Measurements from ENCODE around the gene BUD31. TPM values are rescaled to one million over a fixed set of nuclear protein-coding genes. Genes with fewer than 3 reads are reported as not detected.
A peak's percentile ranks its signal among the peaks of the same experiment; 100 is the strongest.

Gene BUD31
- total RNA-seq, 6 donors from 2014 or later: 48.8 to 85.7 (median 63.8) TPM

GRCh38 chr7:99438573-99439480 is 30.1 kb downstream of the BUD31 start, which contains the start of the genes CPSF4 and PTCD1:
CPSF4 (plus strand) TSS chr7:99438943; CDS start chr7:99439083, 140 bp downstream.
PTCD1 (minus strand) TSS chr7:99438798; CDS start chr7:99435242, 3,556 bp downstream.
- Histone ChIP-seq H3K9me3 (no peaks in the 10 kb centered on the region), H3K36me3 (peaks cover 0 to 23% (median 13%) of the 10 kb centered on the region in 4 donors), H3K4me3 (peak within 1 kb of the TSS; percentile 90 to 100 (median 96)), H3K27me3 (no peaks in the 10 kb centered on the region), H3K27ac (peak within 1 kb of the TSS; percentile 77 to 94 (median 88)), H3K4me1 (peaks cover 23 to 39% (median 29%) of the 10 kb centered on the region in 4 donors)
- TF ChIP-seq EP300 (IDR thresholded peaks at IDR 0.05): no peak
- peak; percentile 11 to 86 for TF ChIP-seq POLR2AphosphoS5 (IDR thresholded peaks at IDR 0.05)
- peak in 3 of 4 donors; percentile 23 to 75 (median 26) for TF ChIP-seq POLR2A (IDR thresholded peaks at IDR 0.05)
- peak in 1 of 6 experiments; percentile 21 for TF ChIP-seq CTCF (IDR thresholded peaks at IDR 0.05)
- DNase-seq (peak; percentile 96 to 98), ATAC-seq (ENCODE audit: low FRiP score in 2 of 2) (peak; percentile 96 to 98)
- 0 to 1% methylated on average over 18 to 75 of the region's 89 CpGs for WGBS, 2 donors

DNA sequence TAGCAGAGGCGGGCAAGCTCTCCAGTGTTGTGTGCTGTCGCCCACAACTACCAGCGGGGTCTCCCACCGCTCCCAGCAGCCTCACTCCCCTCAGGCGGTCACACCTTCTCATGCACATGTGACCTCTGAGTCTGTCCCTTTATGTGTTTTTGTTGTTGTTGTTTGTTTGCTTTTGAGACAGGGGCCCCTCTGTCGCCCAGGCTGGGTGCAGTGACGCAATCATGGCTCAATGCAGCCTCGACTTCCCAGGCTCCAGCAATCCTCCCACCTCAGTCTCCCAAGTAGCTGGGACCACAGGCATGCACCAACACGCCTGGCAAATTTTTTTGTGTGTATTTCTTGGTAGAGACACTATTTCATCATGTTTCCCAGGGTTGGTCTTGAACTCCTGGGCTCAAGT is 31.4 kb downstream of the BUD31 start:
- peaks cover 23 to 39% (median 29%) of the 10 kb centered on the region in 4 donors for H3K4me1 ChIP-seq
- H3K36me3 ChIP-seq: peaks cover 0 to 24% (median 9%) of the 10 kb centered on the region in 4 donors
- H3K4me3 ChIP-seq: peak overlapping the region in 2 of 4 donors; percentile 90 to 98
- H3K9me3 ChIP-seq: no peaks in the 10 kb centered on the region
- H3K27me3 ChIP-seq: no peaks in the 10 kb centered on the region
- H3K27ac ChIP-seq: no peak overlapping the region
- DNase-seq (no peak), ATAC-seq (ENCODE audit: low FRiP score in 2 of 2) (no peak)
- TF ChIP-seq POLR2A (IDR thresholded peaks at IDR 0.05): no peak
- no peak for TF ChIP-seq CTCF (IDR thresholded peaks at IDR 0.05)
- TF ChIP-seq EP300 (IDR thresholded peaks at IDR 0.05): no peak
- no peak for TF ChIP-seq POLR2AphosphoS5 (IDR thresholded peaks at IDR 0.05)
- 74 to 84% methylated on average over 8 to 9 of the region's 9 CpGs for WGBS, 2 donors

DNA sequence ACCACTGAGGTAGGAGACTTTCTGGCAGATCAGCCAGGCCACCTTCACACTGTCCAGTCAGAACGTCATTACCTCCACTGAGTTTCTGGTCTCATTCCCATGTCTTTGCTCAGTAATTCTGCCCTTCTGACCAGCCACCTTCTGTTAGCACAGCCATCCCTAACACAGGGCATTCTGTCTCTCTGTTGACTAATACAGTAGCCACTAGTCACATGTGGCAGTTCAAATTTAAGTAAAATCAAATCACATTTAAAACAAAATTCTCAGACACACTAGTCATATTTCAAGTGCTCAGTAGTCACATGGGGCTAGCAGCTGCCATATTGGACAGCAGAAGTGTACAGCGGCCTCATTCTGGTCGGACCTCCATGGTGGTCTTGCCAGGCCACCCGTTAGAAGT is 37.3 kb downstream of the BUD31 start:
- TF ChIP-seq POLR2A (IDR thresholded peaks at IDR 0.05): no peak
- TF ChIP-seq CTCF (IDR thresholded peaks at IDR 0.05): no peak
- no peak for TF ChIP-seq POLR2AphosphoS5 (IDR thresholded peaks at IDR 0.05)
- no peak for TF ChIP-seq EP300 (IDR thresholded peaks at IDR 0.05)
- no peaks in the 10 kb centered on the region for H3K9me3 ChIP-seq
- no peaks in the 10 kb centered on the region for H3K27me3 ChIP-seq
- ATAC-seq (ENCODE audit: low FRiP score in 2 of 2) (no peak), DNase-seq (no peak)
- peaks cover 0 to 12% (median 8%) of the 10 kb centered on the region in 4 donors for H3K4me1 ChIP-seq
- no peak overlapping the region for H3K27ac ChIP-seq
- H3K4me3 ChIP-seq: no peak overlapping the region
- 77 to 89% methylated on average over 4 of the region's 4 CpGs for WGBS, 2 donors
- peaks cover 10 to 80% (median 54%) of the 10 kb centered on the region in 4 donors for H3K36me3 ChIP-seq

- H3K4me1 ChIP-seq: no peaks in the 10 kb centered on the region
- H3K27ac ChIP-seq: no peak overlapping the region
- DNase-seq (no peak), ATAC-seq (ENCODE audit: low FRiP score in 2 of 2) (no peak)
- H3K36me3 ChIP-seq: peaks cover 10 to 96% (median 70%) of the 10 kb centered on the region in 4 donors
- TF ChIP-seq POLR2AphosphoS5 (IDR thresholded peaks at IDR 0.05) (no peak), POLR2A (IDR thresholded peaks at IDR 0.05) (no peak), CTCF (IDR thresholded peaks at IDR 0.05) (no peak), EP300 (IDR thresholded peaks at IDR 0.05) (no peak)
- H3K4me3 ChIP-seq: no peak overlapping the region
- H3K9me3 ChIP-seq: no peaks in the 10 kb centered on the region
- H3K27me3 ChIP-seq: no peaks in the 10 kb centered on the region
- 87 to 93% methylated on average over 9 to 10 of the region's 10 CpGs for WGBS, 2 donors
These were observed 39.2 kb downstream of the BUD31 start for GRCh38 chr7:99447943-99448342.
